ENCODE data around the gene ZNF319. TPM values are rescaled to one million over a fixed set of nuclear protein-coding genes. Genes with fewer than 3 reads are reported as not detected.

ZNF319 gene
- polyA plus RNA-seq, 3 donors: 1.9 to 11.5 (median 4.7) TPM

DNA sequence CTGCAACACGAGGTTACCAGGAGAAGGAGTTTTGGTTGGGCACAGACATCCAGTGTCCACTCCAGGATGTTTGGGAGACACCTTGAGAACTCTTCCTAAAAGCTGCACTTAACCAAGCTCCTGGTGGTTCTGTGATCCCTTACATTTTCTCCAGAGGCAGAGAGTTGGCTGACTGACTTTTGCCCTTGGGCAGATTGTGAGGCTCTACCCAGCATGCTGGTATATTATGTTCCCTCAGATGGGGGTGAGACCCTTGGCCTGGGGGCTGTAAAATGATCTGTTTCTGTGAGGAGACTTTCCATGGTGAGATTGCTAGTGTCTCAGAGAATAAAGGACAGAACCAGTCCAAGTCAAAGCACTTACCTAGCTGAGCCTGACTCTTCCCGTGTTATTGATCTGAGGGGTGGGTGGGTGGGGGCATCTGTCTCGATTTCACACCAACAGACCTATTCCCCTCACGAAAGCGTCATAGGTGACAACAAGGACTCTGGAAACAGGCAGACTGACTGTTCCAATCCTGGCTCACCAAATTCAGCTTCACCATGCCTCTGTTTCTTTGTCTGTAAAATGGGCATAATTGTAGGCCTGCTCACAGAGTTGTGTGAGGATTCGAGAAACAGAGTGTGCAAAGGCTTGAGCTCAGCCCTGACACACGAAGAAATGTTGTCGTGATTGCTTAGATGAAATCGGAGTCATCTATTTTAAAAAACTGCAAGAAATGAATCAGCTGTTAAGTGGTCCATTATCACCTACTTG is 12.9 kb upstream of the ZNF319 start:
- H3K27ac Mint-ChIP-seq: no peak overlapping the region
- no peaks in the 10 kb centered on the region for H3K4me1 Mint-ChIP-seq
- H3K27me3 Mint-ChIP-seq (ENCODE audit: low read depth in 3 of 3): peaks cover 0 to 1% (median 0%) of the 10 kb centered on the region in 3 donors

DNA sequence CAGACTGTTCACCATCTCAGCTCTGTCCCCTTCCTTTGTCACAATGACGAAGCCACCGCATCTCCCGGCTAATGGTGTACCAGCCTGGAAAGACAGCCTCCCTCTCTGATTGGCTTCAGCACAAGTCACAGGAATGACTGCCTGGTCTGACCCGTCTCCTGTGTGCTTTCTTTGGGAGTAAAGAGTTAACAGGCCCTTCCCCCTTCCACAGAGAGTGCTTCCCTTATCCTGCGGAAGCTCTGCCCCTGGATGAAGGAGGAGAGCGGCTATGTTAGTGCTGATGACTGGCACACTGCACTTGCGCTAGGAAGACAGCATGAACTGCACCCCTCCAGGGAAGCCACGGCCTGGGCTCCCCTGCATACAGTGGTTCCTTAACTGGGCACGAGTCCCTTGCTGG is 12.0 kb upstream of the ZNF319 start:
- no peak for DNase-seq
- 85% methylated on average over 4 of the region's 9 CpGs for WGBS (ENCODE audit: insufficient coverage)

More for the DNA sequence above, 12.9 kb upstream of the ZNF319 start:
- Histone ChIP-seq H3K4me1 (ENCODE audit: control insufficient read depth in 1 of 2, insufficient read depth in 2 of 2, low read length in 2 of 2) (no peaks in the 10 kb centered on the region), H3K36me3 (replicated peaks in 1 of 2; ENCODE audit: control insufficient read depth in 1 of 2, insufficient read depth in 2 of 2, low read length in 2 of 2) (peaks cover 57 to 89% of the 10 kb centered on the region in 2 donors), H3K9ac (ENCODE audit: insufficient read depth, low read length, poor library complexity, severe bottlenecking) (no peak overlapping the region), H4K20me1 (ENCODE audit: insufficient read depth, low read length) (peaks cover 8% of the 10 kb centered on the region), H3K27ac (ENCODE audit: low read depth in 1 of 2, low read length in 2 of 2) (no peak overlapping the region), H3K4me3 (replicated peaks in 1 of 3; ENCODE audit: low read depth in 2 of 3, low read length in 3 of 3) (no peak overlapping the region), H3K9me3 (replicated peaks in 1 of 2; ENCODE audit: control insufficient read depth in 1 of 2, insufficient read depth in 1 of 2, low read length in 2 of 2) (no peaks in the 10 kb centered on the region), H3K4me2 (replicated peaks; ENCODE audit: extremely low read depth, low read length, poor library complexity, severe bottlenecking) (no peak overlapping the region), H3K79me2 (ENCODE audit: insufficient read depth, low read length) (no peaks in the 10 kb centered on the region), H2AFZ (ENCODE audit: insufficient read depth, low read depth, low read length, poor library complexity, severe bottlenecking) (no peak overlapping the region), H3K27me3 (ENCODE audit: control insufficient read depth in 2 of 2, insufficient read depth in 2 of 2, low read length in 2 of 2) (no peaks in the 10 kb centered on the region)
- intact Hi-C loops (cut with micrococcal nuclease): loop anchor here (10.0 kb wide), 1 partner anchor 111 kb away; the partner anchor contains the start of gene CFAP20 (in 2 of the 2)
- DNase-seq: no peak
- Mint-ChIP-seq H3K36me3 (peaks cover 53 to 59% of the 10 kb centered on the region in 2 donors), H3K4me3 (no peak overlapping the region), H3K9me3 (no peaks in the 10 kb centered on the region)
- TF ChIP-seq, protein P1, sequence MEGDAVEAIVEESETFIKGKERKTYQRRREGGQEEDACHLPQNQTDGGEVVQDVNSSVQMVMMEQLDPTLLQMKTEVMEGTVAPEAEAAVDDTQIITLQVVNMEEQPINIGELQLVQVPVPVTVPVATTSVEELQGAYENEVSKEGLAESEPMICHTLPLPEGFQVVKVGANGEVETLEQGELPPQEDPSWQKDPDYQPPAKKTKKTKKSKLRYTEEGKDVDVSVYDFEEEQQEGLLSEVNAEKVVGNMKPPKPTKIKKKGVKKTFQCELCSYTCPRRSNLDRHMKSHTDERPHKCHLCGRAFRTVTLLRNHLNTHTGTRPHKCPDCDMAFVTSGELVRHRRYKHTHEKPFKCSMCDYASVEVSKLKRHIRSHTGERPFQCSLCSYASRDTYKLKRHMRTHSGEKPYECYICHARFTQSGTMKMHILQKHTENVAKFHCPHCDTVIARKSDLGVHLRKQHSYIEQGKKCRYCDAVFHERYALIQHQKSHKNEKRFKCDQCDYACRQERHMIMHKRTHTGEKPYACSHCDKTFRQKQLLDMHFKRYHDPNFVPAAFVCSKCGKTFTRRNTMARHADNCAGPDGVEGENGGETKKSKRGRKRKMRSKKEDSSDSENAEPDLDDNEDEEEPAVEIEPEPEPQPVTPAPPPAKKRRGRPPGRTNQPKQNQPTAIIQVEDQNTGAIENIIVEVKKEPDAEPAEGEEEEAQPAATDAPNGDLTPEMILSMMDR (IDR thresholded peaks at IDR 0.05): no peak
- 100% methylated on average over 5 of the region's 9 CpGs for WGBS (ENCODE audit: insufficient coverage)

More for the DNA sequence above, 12.0 kb upstream of the ZNF319 start:
- Mint-ChIP-seq H3K27me3 (ENCODE audit: low read depth in 3 of 3) (peaks cover 0 to 1% (median 0%) of the 10 kb centered on the region in 3 donors), H3K9me3 (no peaks in the 10 kb centered on the region), H3K27ac (no peak overlapping the region), H3K4me3 (no peak overlapping the region), H3K4me1 (peaks cover 4% of the 10 kb centered on the region), H3K36me3 (peaks cover 57 to 64% of the 10 kb centered on the region in 2 donors)
- intact Hi-C loops (cut with micrococcal nuclease): loop anchor here (10.0 kb wide), 1 partner anchor 112 kb away; the partner anchor contains the start of gene CFAP20 (in 2 of the 2)
- Histone ChIP-seq H3K4me1 (ENCODE audit: control insufficient read depth in 1 of 2, insufficient read depth in 2 of 2, low read length in 2 of 2) (no peaks in the 10 kb centered on the region), H3K27me3 (ENCODE audit: control insufficient read depth in 2 of 2, insufficient read depth in 2 of 2, low read length in 2 of 2) (no peaks in the 10 kb centered on the region), H3K9me3 (replicated peaks in 1 of 2; ENCODE audit: control insufficient read depth in 1 of 2, insufficient read depth in 1 of 2, low read length in 2 of 2) (no peaks in the 10 kb centered on the region), H3K4me3 (replicated peaks in 1 of 3; ENCODE audit: low read depth in 2 of 3, low read length in 3 of 3) (no peak overlapping the region), H4K20me1 (ENCODE audit: insufficient read depth, low read length) (peaks cover 8% of the 10 kb centered on the region), H3K27ac (ENCODE audit: low read depth in 1 of 2, low read length in 2 of 2) (no peak overlapping the region), H3K36me3 (replicated peaks in 1 of 2; ENCODE audit: control insufficient read depth in 1 of 2, insufficient read depth in 2 of 2, low read length in 2 of 2) (peaks cover 51 to 80% of the 10 kb centered on the region in 2 donors), H2AFZ (ENCODE audit: insufficient read depth, low read depth, low read length, poor library complexity, severe bottlenecking) (no peak overlapping the region), H3K79me2 (ENCODE audit: insufficient read depth, low read length) (peaks cover 8% of the 10 kb centered on the region), H3K9ac (ENCODE audit: insufficient read depth, low read length, poor library complexity, severe bottlenecking) (no peak overlapping the region), H3K4me2 (replicated peaks; ENCODE audit: extremely low read depth, low read length, poor library complexity, severe bottlenecking) (no peak overlapping the region)
- TF ChIP-seq, protein P1 (IDR thresholded peaks at IDR 0.05): no peak

All from CD14-positive monocyte (primary cell).